ENCODE results near the gene ATP11B.

ATP11B gene

DNA sequence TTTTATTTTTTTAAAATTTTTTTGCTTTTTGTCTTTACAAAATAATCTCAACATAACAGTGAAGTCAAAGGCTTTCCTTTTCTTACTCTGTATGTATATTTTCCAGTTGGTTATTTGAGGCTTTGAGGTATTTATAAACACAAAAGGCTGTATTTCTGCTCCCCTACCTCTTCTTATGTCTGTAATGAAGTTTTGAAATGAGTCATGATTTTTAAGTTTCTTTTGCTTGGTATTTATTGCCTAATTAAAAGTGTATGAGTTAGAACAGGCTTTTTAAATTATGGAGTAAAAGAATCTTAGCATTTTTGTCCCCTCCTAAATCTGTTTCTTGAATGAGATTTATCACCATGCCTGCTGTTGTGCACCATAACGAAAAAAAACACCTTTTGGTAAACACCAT is 121.0 kb downstream of the ATP11B start:
- no peak for DNase-seq

DNA sequence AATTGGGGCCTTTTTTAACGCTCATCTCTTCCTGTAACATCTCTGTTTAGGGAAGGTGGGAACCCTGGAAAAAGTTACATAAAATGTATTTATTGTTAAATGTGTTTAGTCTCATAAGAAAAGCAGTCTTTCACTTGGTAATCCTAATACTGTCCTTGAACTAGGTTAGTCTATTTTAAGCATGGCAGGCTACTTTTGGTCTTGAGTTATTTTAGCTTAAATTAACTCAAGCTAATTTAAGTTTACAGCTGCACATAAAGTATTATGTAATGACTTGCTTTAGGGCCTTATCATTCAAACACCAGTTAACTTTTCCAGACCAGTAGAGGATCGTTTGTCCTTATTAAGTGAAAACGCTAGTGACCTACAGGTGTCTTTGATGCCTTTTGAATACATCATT is 123.8 kb downstream of the ATP11B start:
- no peak for DNase-seq

GRCh38 chr3:182919866-182920357 is 126.6 kb downstream of the ATP11B start:
- DNase-seq: no peak

- DNase-seq: no peak
Observed at GRCh38 chr3:182920515-182921084, 127.3 kb downstream of the ATP11B start.

GRCh38 chr3:182921665-182922355 is 128.5 kb downstream of the ATP11B start:
- no peak for DNase-seq

GRCh38 chr3:182925330-182925943 is 132.1 kb downstream of the ATP11B start:
- no peak for DNase-seq

DNA sequence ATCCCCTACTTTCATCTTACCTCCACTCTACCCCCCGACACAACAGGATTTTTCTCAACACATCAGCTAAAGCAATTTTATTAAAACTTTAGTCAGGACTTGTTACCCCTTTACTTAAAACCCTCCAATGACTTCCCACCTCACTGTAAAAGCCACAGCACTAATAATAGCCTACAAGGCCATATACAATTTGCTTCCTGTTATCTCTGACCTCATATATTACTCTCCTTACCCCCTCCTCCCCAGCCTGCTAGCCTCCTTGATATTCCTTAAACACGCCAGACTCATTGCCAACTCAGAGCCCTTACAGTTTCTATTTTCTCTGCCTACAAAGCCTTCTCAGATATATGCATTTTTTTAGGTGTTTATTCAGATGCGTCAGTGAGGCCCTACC is 132.6 kb downstream of the ATP11B start:
- no peak for DNase-seq

DNA sequence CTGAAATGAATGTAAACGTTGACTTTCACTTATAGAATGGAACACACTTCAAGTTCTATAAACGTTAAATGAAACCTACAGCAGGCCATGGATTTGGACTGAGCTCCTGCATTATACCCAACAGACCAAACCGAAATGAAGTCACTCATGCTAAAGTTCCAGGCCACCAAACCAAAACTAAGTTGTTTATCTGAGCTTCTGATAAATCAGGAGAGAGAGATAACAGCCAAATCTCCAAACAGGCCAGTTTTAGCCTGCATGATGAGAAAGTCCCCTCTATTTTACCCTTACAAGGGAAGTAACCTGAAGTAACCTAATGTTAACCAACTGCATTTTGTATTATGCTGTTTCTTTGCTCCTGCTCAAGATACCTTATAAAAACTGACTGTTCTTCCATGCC is 142.5 kb downstream of the ATP11B start:
- DNase-seq: no peak

DNA sequence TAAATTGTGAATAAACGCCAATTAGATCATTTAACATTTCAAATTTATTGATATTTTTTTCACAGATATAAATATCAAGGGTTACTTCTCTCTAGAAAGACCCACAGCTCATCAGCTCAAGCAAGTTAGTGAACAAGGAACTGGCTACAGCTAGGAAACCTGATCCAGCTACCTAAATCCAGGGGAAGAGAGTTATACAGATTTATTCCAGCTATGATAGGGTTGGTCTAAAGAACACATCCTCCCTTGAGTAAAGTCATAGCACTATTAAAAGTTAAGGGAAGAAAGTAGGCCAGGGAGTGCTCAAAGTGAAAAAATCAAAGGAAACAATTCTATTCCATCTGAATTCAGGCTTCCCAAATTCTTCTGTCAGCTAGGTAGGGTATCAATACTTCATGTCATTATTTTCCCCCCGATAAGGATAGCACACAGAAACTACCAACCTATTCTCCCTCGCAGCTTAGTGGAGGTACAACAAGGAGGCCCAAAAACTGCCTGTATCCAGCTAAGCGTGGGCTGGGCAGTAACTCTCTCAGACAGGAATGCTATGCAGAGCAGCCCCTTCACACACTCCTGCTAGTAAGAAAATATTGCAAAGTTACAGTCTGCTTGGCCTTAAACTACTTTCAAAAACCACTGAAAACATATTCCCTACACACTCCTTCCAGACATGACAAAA is 143.1 kb downstream of the ATP11B start:
- DNase-seq: no peak

- no peak for DNase-seq
Observed at GRCh38 chr3:182936918-182937285, 143.6 kb downstream of the ATP11B start.

- no peak for DNase-seq
Observed at GRCh38 chr3:182937293-182938051, 144.2 kb downstream of the ATP11B start.

GRCh38 chr3:182940266-182940808 is 147.0 kb downstream of the ATP11B start:
- no peak for DNase-seq

GRCh38 chr3:182941719-182942118 is 148.4 kb downstream of the ATP11B start:
- no peak for DNase-seq

DNA sequence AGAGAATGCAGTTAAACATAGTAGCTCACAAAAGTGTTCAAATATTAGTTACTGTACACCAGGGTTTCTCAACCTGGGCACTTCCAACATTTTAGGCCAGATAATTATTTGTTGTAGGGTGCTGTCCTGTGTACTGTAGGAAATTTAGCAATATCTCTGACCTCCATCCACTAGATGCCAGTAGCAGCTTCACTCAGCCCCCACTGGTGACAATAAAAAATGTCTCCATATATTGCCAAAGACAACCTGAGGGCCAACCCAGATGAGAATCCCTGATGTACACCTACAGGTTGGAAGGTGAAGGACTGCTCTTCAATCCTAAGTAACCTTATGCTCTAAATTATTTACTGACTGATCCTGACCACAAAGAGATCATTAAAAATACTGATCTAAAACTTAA is 154.6 kb downstream of the ATP11B start:
- no peak for DNase-seq

DNA sequence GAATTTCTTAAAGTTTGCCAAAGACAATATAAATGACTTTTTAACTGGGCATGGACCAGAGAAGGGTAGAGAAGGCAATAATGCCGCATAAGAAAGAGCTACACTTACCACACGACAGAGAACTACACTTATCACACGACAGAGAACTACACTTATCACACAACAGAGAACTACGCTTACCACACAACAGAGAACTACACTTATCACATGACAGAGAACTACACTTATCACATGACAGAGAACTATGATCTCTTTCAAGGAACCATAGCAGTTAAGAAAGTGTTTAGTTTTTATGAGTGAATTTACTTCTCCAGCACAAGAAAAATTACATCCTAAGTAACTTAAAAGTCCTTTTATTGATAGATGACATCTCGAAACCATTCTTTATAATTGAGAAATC is 155.0 kb downstream of the ATP11B start:
- no peak for DNase-seq

GRCh38 chr3:182949688-182950087 is 156.4 kb downstream of the ATP11B start:
- no peak for DNase-seq

DNA sequence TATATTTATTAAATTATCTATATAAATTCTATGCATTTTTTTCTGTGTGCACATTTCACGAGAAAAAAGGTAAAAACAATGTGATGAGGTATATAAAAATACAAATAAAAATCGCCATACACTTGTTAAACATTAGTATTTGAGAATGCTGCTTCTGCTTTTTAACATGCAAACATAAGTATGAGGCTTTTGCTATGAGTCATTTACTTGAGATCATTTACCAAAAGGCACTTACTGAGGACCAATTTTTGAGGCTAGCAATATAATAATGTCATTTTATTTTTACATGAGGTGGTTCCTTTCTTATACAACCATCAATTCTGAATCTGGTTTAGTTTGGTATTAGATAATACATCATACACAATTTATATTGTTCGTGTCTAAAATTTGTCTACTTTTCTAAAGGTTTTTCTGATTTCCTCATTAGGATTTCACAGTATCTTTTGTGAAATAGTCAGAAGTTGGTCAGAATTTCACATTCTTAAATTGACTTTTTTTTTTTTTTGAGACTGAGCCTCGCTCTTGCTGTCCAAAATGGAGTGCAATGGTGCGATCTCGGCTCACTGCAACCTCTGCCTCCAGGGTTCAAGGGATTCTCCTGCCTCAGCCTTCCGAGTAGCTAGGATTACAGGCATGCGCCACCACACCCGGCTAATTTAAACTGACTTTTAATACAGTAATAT is 161.4 kb downstream of the ATP11B start:
- DNase-seq: no peak

DNA sequence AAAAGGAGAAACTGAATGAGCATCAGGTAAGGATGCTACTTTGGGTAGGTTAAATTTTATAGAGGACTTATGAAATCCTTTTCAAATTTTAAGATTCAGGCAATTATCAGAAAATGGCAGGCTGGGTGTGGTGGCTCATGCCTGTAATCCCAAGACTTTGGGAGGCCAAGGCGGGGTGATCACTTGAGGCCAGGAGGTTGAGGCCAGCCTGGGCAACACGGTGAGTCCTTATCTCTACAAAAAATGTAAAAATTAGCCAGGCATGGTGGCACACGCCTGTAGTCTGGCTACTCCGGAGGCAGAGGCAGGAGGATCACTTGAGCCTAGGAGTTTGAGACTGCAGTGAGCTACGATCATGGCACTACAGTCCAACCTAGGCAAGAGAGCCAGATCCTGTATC is 163.9 kb downstream of the ATP11B start:
- DNase-seq: no peak

GRCh38 chr3:182957676-182958266 is 164.5 kb downstream of the ATP11B start:
- DNase-seq: no peak

DNA sequence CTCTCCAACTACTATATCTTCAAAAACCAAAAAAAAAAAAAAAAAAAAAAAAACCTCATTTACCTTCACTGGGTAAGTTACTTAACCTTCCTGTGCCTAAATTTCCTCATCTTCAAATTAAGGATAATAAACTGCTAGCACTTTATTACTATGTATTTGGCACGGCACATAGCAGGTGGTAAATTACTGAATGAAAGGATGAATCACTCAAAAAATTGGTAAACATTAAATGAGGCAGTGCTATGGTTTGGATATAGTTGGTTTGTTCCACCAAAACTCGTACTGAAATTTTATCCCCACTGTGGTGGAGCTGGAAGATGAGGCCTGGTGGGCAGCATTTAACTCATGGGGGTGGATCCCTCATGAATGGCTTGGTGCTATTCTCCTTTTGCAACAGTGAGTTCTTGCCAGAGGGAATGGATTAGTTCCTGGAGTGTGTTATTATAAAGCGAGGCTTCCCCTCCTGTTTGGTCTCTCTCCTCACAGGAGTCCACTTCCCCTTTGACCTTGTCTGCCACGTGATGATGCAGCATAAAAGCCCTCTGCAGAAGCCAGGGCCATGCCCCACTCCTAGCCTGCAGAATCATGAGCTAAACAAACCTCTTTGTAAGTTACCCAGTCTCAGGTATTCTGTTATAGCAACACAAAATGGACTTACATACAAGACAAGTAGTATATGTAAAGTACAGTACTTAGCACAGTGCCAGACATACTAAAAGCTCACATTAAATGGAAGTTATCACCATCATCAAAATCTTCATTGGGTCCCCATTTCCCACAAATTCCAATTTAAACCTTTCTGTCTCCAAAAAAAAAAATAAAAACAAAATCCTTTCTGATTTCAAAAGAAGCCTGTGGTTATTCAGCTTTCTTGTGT is 166.4 kb downstream of the ATP11B start:
- DNase-seq: no peak

DNA sequence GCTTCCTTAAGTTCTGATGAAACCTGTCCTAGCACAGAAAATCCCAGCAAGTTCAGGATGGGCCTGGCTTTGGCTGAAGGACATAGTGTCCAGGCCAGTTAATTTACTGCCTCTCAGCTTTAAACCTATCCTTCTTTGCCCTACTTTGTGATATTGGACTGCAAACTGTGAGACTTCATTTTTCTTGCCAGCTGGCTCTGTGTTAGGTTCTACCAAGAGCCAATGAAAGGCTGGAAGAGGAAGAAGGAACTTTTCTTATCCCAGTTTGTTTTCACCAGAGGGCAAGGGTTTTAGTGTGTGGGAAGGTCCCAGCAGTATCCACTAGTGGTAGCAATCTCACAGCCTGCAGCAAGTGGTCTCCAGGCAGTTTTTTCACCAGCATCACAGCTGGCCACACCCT is 168.9 kb downstream of the ATP11B start:
- DNase-seq: no peak
